HG02943 (cell line): Measurements from ENCODE around the gene CXCR6.

ENCODE experiments used
- ATAC-seq: cut with Tn5 transposase; IDR thresholded peaks from one replicate; pipeline ENCODE4 v1.9.1; 2021; ENCODE audit warnings: mild to moderate bottlenecking, low read depth, moderate library complexity; ENCODE audit not compliant: unreplicated experiment

Gene CXCR6

GRCh38 chr3:45966371-45966791 lies 23.1 kb downstream of the CXCR6 start:
- no peak for ATAC-seq

DNA sequence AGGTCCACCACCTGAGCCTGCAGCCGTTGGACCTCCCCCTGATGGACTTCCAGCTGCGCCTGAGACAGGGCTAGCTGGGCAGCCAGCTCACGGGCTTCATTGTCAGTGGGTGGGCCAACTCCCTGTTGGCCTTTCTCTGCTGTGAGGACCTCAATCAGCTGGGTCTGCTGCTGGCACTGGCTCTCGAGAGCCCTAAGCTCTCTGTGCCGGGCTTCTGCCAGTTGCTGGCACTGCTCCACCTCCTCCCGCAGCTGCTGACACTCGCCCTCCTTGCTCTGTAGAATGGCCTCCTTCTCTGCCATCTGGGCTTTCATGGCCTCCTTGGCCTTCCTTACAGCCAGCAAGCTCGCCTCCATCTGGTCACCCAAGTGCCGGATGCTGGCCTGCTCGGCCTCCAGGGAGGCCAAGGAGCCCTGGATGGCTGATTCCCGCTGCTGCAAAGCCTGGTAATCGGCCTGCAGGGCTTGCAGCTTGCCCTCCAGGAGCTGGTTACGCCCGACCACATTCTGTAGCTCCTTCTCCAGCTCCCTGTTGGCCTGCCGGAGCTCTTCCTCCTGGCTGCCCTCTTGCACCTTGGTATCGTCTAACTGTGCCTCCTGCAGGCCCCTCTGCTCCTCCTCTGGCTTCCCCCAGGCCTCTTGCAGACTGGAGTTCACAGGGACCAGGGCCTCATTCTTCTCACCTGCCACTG lies 23.8 kb downstream of the CXCR6 start:
- ATAC-seq = no peak

DNA sequence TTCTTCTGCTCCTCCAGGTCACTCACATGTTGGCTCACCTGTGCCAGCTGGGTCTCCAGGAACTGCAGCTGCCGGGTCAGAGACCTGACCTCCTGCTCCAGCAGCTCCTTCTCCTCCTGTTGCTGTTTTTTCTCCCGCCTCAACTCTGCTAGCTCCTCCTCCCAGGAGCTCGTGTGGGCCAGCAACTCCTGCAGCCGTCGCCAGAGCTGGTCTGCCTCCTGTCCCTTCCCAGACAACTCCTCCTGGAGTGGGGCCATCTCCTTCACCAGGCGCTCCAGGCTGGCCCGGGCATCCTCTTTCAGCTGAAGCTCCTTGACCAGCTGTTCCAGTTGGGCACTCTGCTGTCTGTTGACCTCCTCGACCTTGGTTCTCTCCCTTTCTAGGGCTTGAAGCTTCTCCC lies 24.5 kb downstream of the CXCR6 start:
- ATAC-seq = no peak

DNA sequence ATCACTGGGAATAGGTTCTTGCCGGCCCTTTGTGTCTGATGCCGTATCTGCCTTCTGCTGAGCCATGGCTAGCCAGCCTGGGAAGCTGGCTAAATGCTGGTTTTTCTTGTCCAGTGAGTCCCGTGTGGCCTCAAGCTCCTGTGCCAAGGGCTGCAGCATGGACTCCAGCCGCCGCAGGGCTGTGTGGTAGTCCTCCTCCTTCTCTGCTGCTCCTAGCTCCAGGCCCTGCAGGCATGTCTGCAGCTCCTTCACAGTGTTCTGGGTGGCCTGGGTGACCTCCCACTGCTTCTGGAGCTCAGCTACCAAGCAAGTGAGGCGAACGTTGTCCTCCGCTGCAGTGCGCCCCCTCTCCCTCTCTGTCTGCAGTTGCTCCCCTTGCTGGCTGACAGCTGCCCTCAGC lies 24.9 kb downstream of the CXCR6 start:
- no peak for ATAC-seq

- no peak for ATAC-seq
These were observed 25.4 kb downstream of the CXCR6 start for GRCh38 chr3:45968706-45969105.

DNA sequence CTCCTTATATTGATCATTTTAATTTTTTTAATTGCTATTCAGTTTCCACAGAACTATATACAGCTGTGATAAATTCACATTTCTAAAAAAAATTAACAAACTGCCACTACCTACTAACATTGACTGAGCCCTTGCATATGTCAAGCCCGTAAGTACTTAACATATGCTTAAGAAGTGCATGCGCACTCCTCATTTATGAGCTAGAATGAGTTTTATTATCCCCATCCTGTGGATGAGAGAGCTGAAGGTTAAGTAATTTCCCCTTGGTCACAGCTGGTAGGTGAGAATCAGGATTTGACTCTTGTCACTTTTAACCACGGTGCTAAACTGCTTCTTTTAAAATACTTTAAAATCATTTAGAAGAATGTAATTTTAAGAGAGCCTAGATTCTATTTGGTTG lies 25.9 kb downstream of the CXCR6 start:
- ATAC-seq = no peak

DNA sequence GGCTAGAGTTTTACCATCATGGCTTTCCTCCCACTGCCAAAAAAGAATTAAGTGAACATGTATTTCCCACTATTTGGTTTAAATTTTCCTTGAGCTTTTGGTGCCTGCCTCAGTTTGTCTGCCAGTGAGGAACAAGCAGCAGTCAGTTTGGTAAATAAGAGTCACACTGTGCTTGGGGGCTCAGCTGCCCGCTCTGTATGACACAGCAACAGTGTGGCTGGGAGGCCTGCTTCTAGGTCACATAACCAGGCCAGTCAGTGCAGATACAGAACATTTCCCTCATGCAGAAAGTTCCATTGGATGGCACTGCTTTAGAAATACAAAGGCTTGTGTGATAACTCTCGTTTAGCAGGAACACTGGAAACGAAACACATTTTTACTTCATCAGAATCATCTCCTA lies 26.7 kb downstream of the CXCR6 start:
- no peak for ATAC-seq

- no peak for ATAC-seq
These were observed 29.5 kb downstream of the CXCR6 start for GRCh38 chr3:45972534-45973402.

GRCh38 chr3:45974686-45975085 lies 31.4 kb downstream of the CXCR6 start:
- ATAC-seq = no peak

- no peak for ATAC-seq
These were observed 32.4 kb downstream of the CXCR6 start for GRCh38 chr3:45975686-45976085.

DNA sequence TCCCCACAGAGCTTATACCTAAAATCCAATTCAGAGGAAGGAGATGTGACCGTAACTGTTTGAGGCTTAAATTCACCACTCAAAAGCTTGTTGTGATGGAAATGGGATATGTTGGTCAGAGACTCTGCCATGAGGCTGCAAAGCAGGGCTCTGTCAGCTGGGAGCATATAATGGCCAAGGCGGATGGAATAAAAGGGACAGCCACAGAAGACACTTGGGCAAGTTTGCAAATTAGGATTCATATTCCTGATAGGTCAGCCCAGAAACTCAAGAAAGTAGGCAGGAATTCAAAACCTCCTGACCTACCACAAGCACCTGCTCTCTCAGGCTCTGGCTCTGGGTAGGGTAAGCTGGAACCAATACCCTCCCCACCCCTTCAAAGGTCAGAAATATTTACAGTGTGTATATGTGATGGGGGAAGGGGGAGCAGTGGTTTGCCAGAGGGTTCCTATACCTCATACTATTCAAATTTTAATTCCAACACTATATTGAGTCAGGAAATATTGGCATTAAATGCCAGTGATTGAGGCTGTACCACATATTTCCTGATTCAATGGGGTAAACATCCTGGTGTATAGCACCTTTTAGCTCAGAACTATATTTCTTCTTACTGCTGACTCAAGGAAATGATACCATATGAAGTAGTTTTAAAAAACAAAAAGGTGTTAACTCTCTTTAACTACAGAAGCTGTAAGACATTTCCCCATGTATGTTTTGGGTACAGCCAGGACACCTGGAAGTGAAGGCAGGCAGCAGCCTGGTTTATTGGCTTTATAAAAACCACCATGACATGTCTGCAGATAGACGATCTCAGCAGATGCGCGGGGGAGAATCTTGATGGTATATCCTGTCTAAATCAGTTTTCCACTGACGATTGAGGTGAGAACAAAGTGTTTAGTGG lies 33.2 kb downstream of the CXCR6 start:
- no peak for ATAC-seq

DNA sequence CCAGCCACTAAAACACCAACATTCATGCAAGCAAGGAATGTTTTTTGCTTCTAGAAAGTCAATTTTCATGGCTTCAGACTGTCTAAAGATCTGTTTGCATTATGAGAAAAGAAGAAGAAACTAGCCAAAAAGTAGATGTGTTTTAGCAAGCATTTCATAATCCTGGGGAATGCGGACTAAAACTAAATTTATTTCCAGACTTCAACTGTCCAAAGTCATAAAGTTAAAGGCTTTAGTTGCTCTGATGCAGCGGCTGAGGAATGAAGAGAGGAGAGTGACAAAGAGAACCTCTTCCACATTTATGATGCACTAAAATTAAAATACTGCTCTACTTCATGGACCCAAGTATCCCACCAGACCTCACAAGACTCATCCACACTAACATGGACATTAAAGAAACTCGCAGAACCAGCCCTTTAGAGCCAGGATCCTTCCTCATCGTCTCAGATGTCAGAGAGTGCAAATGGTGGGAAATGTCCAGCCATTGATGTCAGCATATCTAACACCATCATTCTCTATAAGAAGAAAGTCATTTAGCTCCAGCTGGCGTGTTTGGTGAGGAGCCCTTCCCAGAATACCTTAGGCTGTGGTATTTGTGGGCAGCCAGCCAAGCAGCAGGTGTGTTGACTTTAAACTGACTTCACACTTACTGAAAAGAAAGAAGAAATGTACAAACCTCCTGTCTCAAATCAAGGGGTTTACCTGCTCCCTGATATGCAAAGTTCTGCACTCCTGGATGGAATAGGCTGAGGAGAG lies 34.9 kb downstream of the CXCR6 start:
- ATAC-seq = no peak

GRCh38 chr3:45979378-45979777 lies 36.1 kb downstream of the CXCR6 start:
- no peak for ATAC-seq

GRCh38 chr3:45980229-45980813 lies 37.1 kb downstream of the CXCR6 start:
- ATAC-seq = no peak

- no peak for ATAC-seq
These were observed 37.6 kb downstream of the CXCR6 start for GRCh38 chr3:45980819-45981218.

DNA sequence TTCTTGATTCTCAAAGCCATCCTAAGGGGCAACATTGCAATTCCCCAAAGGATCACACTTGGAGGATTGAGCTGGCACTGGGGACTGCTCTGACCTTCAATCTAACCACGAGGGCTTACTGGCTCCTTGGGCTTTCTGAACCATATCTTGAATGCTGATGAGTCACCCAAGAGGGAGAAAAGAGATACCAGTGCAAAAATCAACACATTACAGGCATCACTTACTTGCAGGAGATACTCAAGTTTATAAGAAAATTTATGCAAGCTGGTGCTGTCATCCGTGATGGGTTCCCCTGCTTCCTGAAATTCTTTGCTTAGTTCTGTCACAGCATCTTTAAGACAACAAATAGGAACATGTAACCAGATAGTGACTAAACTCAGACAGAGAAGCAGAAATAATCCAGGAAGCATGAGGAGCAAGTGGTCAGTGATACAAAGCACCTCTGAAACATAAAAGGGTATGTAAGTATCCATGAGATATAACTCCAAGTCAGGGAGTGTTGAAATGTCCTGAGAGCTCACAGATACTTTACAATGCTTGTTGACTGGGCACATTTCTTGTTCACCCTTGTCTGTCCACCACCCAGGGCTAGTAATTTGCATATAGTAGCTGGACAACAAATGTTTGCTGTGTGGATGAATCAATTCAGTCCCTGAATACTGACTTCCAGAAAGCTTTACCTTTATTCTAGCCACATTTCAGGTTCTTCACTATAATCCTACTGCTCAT lies 38.2 kb downstream of the CXCR6 start:
- ATAC-seq = no peak

- ATAC-seq = no peak
These were observed 40.5 kb downstream of the CXCR6 start for GRCh38 chr3:45983770-45984169.

GRCh38 chr3:45984331-45985312 lies 41.4 kb downstream of the CXCR6 start:
- ATAC-seq = no peak
